ENCODE data around the gene TBX1. TPM values are rescaled to one million over a fixed set of nuclear protein-coding genes. Genes with fewer than 3 reads are reported as not detected.

The TBX1 gene
- total and polyA plus RNA-seq, 2 experiments from 2014 or later = 0.07 TPM; not detected in 1

- peaks cover 1% of the 10 kb centered on the region for H3K27me3 ChIP-seq
- no peak overlapping the region for H2AFZ ChIP-seq
- no peak for TF ChIP-seq EZH2phosphoT487 (IDR thresholded peaks at IDR 0.05; ENCODE audit: low read depth, severe bottlenecking, unreplicated experiment)
- no peak for TF ChIP-seq CTCF (IDR thresholded peaks at IDR 0.05; ENCODE audit: poor library complexity)
- no peak for TF ChIP-seq EZH2 (IDR thresholded peaks at IDR 0.05; ENCODE audit: borderline replicate concordance)
- H3K4me3 ChIP-seq = no peak overlapping the region
- DNase-seq (ENCODE audit: low spot score) = no peak
- no peaks in the 10 kb centered on the region for H3K9me3 ChIP-seq (ENCODE audit: low read depth)
- no peak overlapping the region for H3K27ac ChIP-seq
- H3K4me1 ChIP-seq (ENCODE audit: insufficient read depth) = no peaks in the 10 kb centered on the region
- 96% methylated on average over 31 of the region's 33 CpGs for WGBS (ENCODE audit: low lambda C conversion rate, missing lambda C conversion rate)
- H3K9me2 ChIP-seq (replicated peaks; ENCODE audit: insufficient read depth) = no peaks in the 10 kb centered on the region
- H4K20me1 ChIP-seq (ENCODE audit: insufficient read depth, poor library complexity, severe bottlenecking) = no peaks in the 10 kb centered on the region
- no peaks in the 10 kb centered on the region for H3K36me3 ChIP-seq (replicated peaks; ENCODE audit: insufficient read depth, low read depth)
- H3K79me2 ChIP-seq = no peaks in the 10 kb centered on the region
- H3K4me2 ChIP-seq = no peak overlapping the region
These were observed 24.0 kb downstream of the TBX1 start for GRCh38 chr22:19784384-19785175.

- H3K79me2 ChIP-seq = no peaks in the 10 kb centered on the region
- 89% methylated on average over 22 of the region's 22 CpGs for WGBS (ENCODE audit: low lambda C conversion rate, missing lambda C conversion rate)
- no peaks in the 10 kb centered on the region for H3K9me2 ChIP-seq (replicated peaks; ENCODE audit: insufficient read depth)
- DNase-seq (ENCODE audit: low spot score) = no peak
- H3K27ac ChIP-seq = no peak overlapping the region
- no peak for TF ChIP-seq CTCF (IDR thresholded peaks at IDR 0.05; ENCODE audit: poor library complexity)
- TF ChIP-seq EZH2 (IDR thresholded peaks at IDR 0.05; ENCODE audit: borderline replicate concordance) = no peak
- TF ChIP-seq EZH2phosphoT487 (IDR thresholded peaks at IDR 0.05; ENCODE audit: low read depth, severe bottlenecking, unreplicated experiment) = no peak
- H3K27me3 ChIP-seq = no peaks in the 10 kb centered on the region
- no peak overlapping the region for H3K4me3 ChIP-seq
- no peaks in the 10 kb centered on the region for H3K4me1 ChIP-seq (ENCODE audit: insufficient read depth)
- no peaks in the 10 kb centered on the region for H3K36me3 ChIP-seq (replicated peaks; ENCODE audit: insufficient read depth, low read depth)
- H2AFZ ChIP-seq = no peak overlapping the region
- H4K20me1 ChIP-seq (ENCODE audit: insufficient read depth, poor library complexity, severe bottlenecking) = no peaks in the 10 kb centered on the region
- no peaks in the 10 kb centered on the region for H3K9me3 ChIP-seq (ENCODE audit: low read depth)
- no peak overlapping the region for H3K4me2 ChIP-seq
These were observed 25.1 kb downstream of the TBX1 start for GRCh38 chr22:19785461-19786263.

GRCh38 chr22:19786264-19786585 lies 25.6 kb downstream of the TBX1 start:
- H3K9me3 ChIP-seq (ENCODE audit: low read depth) = no peaks in the 10 kb centered on the region
- no peaks in the 10 kb centered on the region for H3K27me3 ChIP-seq
- no peak for TF ChIP-seq EZH2 (IDR thresholded peaks at IDR 0.05; ENCODE audit: borderline replicate concordance)
- no peak for TF ChIP-seq CTCF (IDR thresholded peaks at IDR 0.05; ENCODE audit: poor library complexity)
- TF ChIP-seq EZH2phosphoT487 (IDR thresholded peaks at IDR 0.05; ENCODE audit: low read depth, severe bottlenecking, unreplicated experiment) = no peak
- WGBS (ENCODE audit: low lambda C conversion rate, missing lambda C conversion rate) = 90% methylated on average over 6 of the region's 6 CpGs
- no peaks in the 10 kb centered on the region for H4K20me1 ChIP-seq (ENCODE audit: insufficient read depth, poor library complexity, severe bottlenecking)
- no peak overlapping the region for H3K4me2 ChIP-seq
- no peaks in the 10 kb centered on the region for H3K36me3 ChIP-seq (replicated peaks; ENCODE audit: insufficient read depth, low read depth)
- H3K4me1 ChIP-seq (ENCODE audit: insufficient read depth) = no peaks in the 10 kb centered on the region
- no peak for DNase-seq (ENCODE audit: low spot score)
- no peak overlapping the region for H3K4me3 ChIP-seq
- no peak overlapping the region for H2AFZ ChIP-seq
- H3K79me2 ChIP-seq = no peaks in the 10 kb centered on the region
- no peak overlapping the region for H3K27ac ChIP-seq
- H3K9me2 ChIP-seq (replicated peaks; ENCODE audit: insufficient read depth) = no peaks in the 10 kb centered on the region

Data from hepatocyte (in vitro differentiated cells).